Ecto neural progenitor cell (in vitro differentiated cells): ENCODE measurements around the gene TBC1D30.
A peak's percentile ranks its signal among the peaks of the same experiment; 100 is the strongest.
"Not testable (repeated sequence)": the region's sequence is repeated elsewhere in the genome, so short reads cannot be mapped to it uniquely, and the experiment has no call there.

ENCODE experiments used
- DNase-seq: peaks from one replicate; pipeline ENCODE4 v3.0.0-alpha.2; 2018; ENCODE audit warnings: low spot score

Gene TBC1D30, protein sequence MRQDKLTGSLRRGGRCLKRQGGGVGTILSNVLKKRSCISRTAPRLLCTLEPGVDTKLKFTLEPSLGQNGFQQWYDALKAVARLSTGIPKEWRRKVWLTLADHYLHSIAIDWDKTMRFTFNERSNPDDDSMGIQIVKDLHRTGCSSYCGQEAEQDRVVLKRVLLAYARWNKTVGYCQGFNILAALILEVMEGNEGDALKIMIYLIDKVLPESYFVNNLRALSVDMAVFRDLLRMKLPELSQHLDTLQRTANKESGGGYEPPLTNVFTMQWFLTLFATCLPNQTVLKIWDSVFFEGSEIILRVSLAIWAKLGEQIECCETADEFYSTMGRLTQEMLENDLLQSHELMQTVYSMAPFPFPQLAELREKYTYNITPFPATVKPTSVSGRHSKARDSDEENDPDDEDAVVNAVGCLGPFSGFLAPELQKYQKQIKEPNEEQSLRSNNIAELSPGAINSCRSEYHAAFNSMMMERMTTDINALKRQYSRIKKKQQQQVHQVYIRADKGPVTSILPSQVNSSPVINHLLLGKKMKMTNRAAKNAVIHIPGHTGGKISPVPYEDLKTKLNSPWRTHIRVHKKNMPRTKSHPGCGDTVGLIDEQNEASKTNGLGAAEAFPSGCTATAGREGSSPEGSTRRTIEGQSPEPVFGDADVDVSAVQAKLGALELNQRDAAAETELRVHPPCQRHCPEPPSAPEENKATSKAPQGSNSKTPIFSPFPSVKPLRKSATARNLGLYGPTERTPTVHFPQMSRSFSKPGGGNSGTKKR

DNA sequence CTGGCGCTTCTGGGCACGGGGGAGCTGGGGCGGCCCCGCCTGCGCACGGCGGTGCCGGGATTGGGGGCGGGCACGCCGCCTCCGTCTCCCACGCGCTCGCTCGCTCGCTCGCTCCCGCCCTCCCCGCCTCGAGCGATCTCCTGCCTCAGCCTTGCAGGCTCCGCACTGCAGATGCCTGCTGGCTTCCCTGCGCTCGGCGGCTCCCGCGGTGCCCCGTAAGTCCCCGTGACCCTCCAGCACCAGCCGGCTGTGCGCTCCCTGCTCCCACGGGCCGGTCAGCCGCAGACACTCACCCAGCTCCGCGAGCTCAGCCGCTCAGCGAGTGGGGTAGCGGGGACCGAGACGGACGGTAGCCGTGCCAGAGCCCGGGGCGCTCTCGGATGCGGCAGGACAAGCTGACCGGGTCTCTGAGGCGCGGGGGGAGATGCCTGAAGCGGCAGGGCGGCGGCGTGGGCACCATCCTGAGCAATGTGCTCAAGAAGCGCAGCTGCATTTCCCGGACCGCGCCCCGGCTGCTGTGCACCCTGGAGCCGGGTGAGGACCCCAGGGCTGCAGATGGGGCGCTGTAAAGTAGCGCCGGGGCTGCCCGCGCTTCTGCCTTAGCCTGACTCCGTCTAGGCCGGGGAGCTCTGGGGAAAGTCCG is at the start of gene TBC1D30:
Gene TBC1D30 (plus strand): TSS at position 148 of the 643 bp plus-strand sequence. CDS start 233 bp downstream, at position 381.
- peak; percentile 72 for DNase-seq

DNA sequence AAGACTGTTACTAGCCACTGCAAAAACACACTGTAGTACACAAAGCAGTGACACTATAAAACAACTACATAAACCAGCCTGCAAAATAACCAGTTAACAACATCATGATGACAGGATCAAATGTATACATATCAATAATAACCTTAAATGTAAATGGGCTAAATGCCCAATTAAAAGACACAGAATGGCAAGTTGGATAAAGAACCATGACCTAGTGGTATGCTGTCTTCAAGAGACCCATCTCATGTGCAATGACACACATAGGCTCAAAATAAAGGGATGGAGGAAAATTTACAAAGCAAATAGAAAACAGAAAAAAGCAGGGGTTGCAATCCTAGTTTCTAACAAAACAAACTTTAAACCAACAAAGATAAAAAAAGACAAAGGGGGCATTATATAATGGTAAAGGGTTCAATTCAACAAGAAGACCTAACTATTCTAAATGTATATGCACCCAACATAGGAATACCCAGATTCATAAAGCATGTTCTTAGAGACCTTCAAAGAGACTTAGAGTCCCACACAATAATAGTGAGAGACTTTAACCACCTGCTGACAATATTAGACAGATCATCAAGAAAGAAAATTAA is 49.2 kb upstream of the TBC1D30 start:
- not testable (repeated sequence) for DNase-seq

DNA sequence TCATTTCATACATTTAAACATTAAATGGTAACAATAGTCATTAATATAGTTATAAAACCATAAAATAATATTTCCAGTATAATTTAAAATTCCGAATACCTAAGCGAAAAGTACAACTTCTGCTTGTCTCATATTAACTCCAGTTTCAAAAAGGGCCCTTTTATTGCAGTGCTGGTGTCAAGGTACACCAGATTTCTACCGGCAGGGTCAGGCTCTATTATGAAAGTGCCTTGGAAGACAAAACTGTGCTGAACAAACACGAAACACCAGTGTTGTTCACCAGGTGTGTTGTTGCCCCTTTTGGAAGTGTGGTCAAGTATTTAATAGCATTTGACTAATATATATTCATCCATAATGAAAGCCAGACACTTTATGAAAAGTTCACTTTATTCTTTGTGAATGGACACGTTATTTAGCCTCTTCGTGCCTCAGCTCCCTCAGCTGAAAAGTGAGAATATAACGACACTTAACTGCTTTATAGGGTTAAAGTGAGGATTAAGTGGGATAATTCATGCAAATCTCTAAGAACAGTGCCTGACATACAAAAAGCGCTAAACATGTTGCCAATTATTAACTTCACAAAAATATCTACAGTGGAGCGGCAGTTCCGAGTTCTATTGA is 45.0 kb upstream of the TBC1D30 start:
- no peak for DNase-seq

DNA sequence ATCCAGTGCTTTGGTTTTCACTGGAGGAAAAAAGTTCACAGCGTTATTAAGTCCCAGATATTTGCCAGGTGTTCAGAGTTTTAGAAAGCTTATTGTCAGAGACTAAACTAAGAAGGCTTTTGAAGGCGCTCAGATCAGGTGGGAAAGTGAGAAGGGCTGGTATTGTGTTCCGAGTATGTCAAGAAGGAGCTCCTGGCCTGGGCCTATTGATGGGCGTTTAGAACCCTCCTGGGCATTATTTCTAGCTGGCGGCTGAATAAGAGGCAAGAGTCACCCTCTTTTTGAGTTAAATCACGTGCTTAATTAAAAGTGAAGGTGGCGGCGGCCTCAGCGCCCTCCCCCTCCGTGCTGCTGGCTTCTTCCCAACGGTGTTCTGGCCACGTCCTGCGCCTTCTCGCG is 44.3 kb upstream of the TBC1D30 start:
- no peak for DNase-seq

DNA sequence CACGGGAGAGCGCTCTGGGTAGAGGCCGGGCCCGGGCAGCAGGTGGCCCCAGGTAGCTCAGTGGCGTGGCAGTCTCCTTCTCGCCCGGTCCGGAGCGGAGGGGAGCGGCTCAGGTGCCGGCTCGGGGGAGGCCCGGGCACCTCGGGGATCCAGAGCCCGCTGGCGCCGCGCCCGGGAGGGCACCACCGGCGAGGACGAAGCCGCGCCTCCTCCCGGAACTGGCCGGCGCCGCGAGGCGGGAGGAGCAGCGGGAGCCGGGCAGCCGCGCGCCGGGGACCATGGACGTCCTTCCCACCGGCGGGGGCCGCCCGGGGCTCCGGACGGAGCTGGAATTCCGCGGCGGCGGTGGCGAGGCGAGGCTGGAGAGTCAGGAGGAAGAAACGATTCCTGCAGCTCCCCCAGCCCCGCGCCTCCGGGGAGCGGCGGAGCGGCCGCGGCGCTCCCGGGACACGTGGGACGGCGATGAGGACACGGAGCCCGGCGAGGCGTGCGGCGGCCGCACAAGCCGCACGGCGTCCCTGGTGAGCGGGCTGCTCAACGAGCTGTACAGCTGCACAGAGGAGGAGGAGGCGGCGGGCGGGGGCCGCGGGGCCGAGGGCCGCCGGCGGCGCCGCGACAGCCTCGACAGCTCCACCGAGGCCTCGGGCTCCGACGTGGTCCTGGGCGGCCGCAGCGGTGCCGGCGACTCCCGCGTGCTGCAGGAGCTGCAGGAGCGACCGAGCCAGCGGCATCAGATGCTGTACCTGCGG is 43.7 kb upstream of the TBC1D30 start:
- DNase-seq: peak; percentile 80

DNA sequence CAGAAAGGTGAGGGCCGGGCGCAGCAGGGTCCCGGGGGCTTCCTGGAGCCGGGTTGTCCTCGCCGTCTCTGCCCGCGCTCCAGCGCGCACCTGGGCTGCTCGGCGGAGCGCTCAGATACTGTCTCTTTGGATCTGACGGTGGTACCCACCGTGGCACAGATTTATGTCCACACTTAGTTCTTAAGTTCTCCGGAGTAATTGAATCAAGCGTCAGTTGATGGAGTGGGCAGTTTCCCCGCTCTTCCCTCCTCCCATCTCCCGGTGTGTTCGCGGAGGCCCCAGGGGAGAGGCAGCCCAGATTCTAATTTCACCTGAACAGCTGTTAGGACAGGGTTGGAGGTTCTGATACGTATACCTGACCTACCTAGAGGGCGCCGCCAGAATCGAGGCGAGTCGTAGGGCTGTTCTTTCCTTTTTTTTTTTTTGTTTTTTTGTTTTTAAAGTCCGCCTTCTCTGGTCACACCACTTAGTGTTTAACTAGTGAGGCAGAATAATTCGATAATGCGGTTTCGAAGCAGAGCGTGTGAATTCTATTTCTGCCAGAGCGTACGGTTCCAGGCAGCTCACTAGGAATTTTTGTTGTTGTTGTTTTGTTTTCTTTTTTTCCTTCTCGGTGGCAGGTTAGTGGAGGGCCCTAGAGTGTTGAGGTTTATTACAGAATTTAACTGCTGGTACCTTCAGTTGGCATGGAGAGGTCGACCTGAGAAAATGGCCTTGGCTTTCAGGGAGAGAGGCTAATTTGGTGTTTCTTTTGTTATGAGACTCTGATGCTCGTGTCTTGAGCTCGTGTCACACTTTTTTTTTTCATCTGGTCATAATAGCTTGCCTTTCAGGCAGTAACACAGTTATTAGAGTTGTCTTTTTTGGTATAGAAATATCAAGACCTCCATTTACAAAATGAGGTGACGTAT is 42.9 kb upstream of the TBC1D30 start:
- no peak for DNase-seq

DNA sequence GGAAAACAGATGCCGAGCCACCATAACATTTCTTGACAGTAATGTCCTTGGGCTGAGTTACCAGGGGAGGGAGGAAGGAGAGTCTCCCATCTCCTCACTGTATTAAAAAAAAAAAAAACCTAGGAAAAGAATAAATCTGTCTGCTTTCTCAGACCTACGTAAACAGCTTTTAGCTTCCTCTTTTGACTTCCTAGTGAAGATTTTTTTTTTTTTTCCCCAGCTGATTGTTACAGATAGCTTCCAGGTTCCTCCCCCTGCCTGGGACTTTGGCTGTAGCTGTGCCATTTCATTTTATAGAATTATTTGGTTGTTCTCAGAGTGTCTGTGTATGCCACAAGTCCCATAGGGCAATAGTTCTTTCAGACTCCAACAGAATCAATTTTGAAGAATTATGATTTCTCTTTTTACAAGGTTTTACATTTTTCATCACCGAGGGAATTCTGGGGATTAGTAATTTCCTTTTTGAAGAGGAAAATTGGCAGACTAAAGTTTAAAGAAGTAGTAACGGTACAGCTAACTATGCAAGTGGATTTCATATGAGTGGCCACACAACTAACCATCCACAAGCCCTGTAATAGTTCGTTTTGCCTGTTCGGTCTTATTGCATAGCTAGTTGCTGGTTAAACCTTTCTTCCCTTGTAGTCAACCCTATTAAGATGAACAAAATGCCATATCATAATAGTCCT is 42.1 kb upstream of the TBC1D30 start:
- no peak for DNase-seq

DNA sequence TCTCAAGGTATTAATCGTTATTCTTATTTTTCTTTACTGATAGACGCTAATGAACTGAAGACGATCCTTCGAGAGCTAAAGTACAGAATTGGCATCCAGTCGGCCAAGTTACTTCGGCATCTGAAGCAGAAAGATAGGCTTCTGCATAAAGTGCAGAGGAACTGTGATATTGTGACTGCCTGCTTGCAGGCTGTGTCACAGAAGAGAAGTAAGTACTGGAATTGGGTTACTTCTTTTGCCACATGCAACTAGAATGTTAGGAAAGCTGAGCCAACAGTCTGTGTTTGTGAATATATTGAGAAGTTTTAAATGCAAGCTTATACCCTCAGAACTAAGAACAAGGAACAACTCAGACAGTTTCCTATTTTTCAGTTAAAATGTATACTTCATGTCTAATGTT is 38.6 kb upstream of the TBC1D30 start:
- no peak for DNase-seq

DNA sequence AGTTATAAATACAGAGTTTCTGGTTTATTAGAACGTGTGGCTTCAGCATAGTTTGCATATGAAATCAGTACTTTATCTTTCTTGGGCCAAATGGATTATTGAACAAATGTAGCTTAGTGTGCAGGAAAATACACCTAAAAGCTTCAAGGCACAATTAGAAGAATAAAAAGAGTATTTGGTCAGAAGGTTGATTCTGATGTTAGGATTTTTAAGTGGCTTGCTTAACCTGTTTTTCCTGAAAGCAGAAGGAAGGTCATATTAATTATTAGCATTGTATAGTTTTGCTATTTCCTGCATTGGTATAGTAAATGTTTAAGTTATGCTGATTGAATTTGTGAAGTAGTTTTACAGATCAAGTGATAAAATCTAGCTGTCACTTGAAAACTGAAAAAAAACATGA is 34.3 kb upstream of the TBC1D30 start:
- no peak for DNase-seq

DNA sequence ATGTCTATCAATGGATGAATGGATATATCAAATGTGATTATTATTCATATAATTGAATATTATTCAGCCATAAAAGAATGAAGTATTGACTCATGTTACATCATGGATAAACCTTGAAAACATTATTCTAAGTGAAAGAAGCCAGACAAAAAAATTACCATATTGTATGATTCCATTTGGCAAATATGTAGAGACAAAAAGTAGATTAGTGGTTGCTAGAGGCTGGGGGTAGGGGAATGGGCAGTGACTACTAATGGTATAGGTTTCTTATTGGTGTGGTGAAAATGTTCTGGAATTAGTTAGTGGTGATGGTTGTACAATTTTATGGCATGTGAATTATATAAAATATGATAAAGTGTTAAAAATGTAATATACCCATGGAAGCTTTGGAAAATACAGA is 33.4 kb upstream of the TBC1D30 start:
- no peak for DNase-seq

DNA sequence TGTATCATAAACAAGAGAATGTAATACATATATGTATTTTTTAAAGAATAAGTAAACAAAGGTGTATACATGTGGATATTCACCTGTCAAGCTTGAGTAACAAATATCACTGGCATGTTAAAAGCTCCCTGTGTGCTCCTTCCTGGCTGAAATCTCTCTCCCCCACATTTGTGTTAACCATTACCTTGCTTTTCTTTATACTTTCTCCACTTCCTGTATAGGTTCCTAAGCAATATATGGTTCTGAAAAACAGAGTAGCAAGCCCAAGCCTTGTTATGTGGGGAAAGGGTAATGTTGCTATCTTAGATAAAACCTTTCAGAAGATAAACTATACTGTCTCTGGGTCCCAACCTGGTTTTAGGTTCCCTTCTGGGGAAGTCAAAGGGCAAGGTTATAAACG is 32.3 kb upstream of the TBC1D30 start:
- no peak for DNase-seq

DNA sequence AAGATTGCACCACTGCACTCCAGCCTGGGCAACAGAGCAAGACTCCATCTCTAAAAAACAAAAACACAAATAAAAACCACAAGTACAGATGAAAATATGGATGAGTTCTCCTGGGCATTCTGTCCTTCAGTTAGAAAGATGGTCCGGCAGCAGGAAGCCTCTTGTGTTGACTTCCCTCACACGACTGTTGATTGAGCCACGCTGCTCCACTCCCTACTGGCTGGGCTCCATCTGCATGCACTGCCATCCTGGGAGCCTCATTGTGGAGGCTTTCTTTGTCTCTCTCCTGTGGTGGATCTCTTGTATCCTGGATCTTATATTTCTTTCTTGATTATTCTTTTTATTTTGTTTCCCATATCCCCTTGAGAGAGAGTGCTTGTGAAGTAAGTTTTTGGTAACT is 30.8 kb upstream of the TBC1D30 start:
- no peak for DNase-seq

DNA sequence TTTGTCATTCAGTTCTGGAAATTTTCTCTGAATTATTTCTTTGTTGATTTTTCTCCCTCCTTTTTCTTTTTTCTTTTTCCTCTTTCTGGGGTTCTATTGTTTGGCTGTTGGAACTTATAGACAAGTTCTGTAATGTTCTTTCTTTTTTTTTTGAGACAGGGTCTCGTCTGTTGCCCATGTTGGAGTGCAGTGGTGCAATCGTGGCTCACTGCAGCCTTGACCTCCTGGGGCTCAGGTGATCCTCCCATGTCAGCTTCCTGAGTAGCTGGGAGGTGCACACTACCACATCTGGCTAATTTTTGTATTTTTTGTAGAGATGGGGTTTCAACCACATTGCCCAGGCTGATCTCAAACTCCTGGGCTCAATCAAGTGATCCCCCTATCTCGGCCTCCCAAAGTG is 30.1 kb upstream of the TBC1D30 start:
- no peak for DNase-seq

DNA sequence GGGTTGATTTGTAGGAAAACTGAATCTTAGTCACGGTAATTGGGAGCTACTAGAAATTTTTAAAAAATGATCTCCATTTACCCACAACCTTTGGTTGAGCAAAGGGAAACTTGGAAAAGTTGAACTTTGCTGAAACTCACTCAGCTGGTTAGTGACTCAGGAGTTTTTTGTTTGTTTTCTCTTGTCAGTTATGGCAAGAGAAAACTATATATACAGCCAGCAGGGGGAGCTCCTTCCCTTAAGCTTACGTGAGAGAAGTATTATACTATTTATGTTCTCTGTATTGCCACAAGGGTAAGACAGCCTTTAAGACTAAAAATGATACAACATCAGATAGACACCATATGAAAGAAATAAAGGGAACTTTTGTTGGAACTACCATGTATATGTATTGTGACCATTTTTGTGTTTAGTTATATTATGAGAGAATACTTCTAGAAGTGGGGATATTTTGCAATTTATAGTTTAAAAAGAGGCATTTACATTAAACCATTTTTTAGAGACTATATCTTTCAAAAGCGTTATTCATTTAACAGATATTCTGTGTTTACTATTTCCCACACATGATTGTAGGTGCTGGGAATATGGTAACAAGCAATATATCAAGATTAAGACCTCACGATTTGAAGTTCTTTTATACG is 28.1 kb upstream of the TBC1D30 start:
- DNase-seq: no peak

DNA sequence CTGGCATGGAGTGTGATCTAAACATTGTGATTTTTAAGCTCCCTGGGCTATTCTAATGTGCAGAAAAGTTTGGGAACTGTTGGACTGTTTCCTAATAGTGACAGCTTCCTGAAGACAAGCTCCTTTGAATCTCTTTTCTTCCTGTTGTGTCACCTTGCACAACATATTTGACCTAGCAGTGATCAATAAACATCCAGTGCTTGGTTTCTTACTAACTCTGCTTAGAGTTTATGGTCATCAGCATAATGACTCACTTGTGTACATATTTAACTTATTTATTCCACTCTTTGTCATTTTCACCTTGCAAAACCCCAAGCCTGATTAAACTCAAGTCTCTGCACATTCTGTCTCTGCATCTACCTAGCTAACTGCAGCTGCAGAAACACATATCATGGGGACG is 27.3 kb upstream of the TBC1D30 start:
- no peak for DNase-seq

DNA sequence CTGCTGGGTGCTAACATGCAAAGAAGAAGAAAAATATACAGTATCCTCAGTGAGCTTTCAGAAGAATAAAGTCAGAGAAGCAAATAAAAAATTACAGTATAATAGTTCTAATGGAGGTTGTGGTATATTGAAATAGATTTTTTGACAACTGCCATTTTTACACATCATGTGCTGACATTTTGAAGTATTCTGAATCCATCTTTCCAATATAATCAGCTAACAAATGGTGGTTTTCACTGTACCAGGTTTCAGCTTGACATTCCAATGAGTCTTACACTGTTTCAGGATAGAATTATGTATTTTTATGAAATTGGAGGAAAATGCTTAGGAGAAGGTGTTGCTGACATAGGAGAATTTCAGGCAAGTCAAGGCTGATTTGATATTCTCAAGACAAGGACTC is 26.3 kb upstream of the TBC1D30 start:
- no peak for DNase-seq

DNA sequence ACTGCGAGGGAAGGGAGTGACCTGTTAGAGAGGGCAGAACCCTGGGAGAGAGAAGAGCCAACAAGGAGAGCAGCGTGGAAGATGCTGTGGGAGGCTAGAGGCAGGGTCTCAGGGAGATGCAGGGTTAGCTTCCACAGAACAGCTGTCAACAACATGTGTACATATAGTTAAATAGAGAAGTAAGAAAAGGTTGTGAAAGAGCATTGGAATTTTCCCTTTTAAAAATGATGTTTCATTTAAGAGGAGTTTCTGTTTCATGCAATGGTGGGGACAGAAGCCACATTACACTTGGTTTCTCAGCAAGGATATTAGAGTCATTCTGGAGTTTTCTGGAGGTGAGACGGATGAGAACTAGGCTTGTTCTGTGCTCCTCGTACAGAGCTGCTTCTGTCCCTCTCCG is 23.8 kb upstream of the TBC1D30 start:
- DNase-seq: no peak

DNA sequence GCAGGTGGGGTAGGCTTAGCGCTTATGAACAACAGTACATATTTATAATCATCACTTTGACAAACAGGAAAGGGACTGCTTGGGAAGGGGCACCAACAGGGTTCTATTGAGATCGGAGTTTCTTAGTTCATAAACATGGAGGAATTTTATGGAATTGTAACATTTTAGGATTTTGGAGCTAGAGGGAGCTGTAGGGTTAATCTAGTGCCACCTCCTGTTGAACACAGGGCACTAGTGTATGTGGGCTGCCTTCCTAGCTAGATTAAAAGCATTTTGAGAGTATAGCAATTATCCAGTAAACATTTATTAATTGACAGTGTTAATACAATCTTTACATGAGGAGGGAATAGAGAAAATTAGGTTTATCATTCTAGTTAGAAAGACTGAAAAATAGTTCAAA is 23.1 kb upstream of the TBC1D30 start:
- no peak for DNase-seq

DNA sequence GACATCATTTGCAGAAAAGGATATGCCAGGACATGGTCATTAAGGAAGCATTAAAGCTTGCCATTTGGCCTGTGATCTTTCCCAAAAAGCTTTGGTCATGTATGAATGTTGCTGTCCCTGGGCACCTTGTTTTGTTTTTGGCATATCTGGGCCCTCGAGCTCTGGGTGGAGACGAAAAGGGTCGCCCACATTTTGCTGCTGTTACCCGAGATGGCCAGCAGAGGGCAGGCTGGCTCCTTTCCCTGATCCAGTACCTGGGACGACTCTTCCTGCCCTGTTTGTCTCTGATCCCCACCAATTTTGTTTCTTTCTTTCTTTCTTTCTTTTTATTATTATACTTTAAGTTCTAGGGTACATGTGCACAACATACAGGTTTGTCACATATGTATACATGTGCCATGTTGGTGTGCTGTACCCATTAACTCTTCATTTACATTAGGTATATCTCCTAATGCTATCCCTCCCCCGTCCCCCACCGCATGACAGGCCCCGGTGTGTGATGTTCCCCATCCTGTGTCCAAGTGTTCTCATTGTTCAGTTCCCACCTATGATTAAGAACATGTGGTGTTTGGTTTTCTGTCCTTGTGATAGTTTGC is 22.2 kb upstream of the TBC1D30 start:
- DNase-seq: peak; percentile 81
